HG03469 (cell line): ENCODE results near the gene CNOT10.
"Not testable (repeated sequence)": the region's sequence is repeated elsewhere in the genome, so short reads cannot be mapped to it uniquely, and the experiment has no call there.

Source experiments
- ATAC-seq: cut with Tn5 transposase; IDR thresholded peaks from one replicate; pipeline ENCODE4 v1.9.1; 2021; ENCODE audit warnings: mild to moderate bottlenecking, moderate library complexity, moderate number of reproducible peaks; ENCODE audit not compliant: unreplicated experiment

CNOT10 gene

GRCh38 chr3:32685543-32686185 lies 676 bp downstream of the CNOT10 start:
- ATAC-seq = no peak

- ATAC-seq = no peak
Measured at GRCh38 chr3:32686713-32687112, 1.7 kb downstream of the CNOT10 start.

DNA sequence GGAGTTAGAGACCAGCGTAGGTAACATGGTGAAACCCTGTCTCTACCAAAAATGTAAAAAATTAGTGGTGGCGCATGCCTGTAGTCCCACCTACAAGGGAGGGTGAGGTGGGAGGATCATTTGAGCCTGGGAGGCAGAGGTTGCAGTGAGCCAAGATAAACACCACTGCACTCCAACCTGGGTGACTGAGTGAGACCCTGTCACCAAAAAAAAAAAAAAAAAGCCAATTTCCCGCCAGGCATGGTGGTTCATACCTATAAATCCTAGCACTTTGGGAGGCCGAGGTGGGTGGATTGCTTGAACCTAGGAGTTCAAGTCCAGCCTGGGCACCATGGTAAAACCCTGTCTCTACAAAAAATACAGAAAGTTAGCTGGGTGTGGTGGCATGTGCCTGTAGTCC lies 6.9 kb downstream of the CNOT10 start:
- no peak for ATAC-seq

- no peak for ATAC-seq
Measured at GRCh38 chr3:32696523-32696922, 11.5 kb downstream of the CNOT10 start.

- ATAC-seq = no peak
Measured at GRCh38 chr3:32698506-32698905, 13.5 kb downstream of the CNOT10 start.

DNA sequence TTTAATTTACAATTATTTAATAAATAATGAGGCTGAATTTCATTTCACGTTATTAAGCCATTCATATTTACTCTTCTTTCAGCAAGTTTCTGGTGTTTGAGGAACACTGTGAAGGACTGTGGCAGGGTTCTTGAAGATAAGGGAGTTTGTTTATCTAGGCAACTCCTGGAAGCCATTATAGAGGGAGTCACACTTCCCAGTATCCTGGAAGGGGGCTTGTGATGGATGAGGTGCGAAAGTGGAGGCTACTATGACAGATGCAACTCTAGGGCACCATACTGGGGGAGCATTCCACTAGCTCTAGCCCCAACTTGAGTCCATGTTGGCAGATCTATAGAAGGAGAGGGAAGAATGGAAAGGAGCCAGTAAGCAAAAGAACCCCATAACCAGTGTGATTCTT lies 14.4 kb downstream of the CNOT10 start:
- no peak for ATAC-seq

DNA sequence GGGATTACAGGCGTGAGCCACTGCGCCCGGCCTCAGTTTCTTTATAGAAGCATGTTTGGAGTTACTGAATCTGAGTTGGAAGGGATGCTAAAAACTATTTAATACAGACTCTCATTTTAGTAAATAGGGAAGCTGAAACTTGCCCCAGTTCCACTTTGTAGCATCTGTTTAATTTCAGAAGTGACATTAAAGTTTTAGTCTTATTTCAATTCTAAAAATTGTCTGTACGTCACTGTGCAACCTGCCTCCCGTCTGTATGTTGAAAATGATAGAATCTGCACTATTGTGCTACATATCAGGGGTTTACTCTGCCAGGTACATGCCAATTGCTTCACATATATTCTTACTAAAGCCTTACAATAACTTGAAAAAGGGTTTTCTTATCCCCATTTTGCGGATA lies 15.3 kb downstream of the CNOT10 start:
- ATAC-seq = no peak

DNA sequence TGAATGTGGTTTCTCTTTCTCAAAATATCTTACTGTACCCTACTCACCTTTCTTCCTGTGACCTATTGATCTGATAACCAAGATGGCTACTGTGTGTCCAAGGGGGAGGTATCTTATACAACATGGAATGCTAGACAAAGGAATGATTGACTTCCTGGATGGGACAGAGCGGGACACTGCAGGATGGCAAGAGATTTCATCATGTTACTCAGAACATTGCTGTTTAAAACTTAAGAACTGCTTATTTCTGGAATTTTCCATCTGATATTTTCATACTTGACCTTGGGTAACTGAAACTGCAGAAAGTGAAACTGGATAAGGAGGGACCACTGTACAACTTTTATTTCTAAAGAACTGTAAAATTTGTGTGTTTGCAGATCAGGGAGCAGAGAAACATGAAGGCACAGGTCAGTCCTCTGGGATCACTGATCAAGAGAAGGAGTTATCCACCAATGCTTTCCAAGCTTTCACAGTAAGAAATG lies 18.5 kb downstream of the CNOT10 start:
- no peak for ATAC-seq

- ATAC-seq = no peak
Measured at GRCh38 chr3:32705232-32705631, 20.2 kb downstream of the CNOT10 start.

DNA sequence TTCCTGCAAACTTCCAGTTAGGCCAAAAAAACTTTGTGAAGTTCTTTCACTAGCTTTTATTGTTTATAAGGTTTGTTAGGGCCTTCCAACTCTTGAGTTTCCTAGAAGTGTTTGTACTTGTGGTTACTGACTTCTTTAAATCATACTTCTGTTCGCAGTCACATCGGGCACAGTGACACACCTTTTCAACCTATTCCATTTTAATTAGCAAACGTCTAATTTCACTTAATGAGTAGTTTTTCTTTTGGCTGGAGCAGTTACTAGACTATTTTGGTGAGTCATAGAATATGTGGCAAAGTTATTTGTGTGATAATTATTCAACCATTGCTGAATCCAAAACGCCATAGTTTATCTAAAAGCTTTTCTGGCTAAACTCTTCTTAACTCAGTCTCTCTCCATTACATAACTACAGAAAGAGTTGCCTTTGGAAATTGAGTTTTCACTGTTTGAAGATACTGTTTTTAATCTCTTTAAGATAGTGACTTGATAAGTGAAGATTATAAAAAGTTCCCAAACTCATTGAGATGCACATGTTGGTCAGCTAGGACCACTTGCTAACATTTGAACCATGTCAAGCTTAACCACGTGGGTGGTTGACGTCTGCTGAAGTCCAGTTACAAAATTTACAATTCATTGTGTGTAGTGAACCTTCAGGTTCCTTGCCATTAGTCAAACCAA lies 21.5 kb downstream of the CNOT10 start:
- ATAC-seq = no peak

- no peak for ATAC-seq
Measured at GRCh38 chr3:32707026-32707370, 22.0 kb downstream of the CNOT10 start.

DNA sequence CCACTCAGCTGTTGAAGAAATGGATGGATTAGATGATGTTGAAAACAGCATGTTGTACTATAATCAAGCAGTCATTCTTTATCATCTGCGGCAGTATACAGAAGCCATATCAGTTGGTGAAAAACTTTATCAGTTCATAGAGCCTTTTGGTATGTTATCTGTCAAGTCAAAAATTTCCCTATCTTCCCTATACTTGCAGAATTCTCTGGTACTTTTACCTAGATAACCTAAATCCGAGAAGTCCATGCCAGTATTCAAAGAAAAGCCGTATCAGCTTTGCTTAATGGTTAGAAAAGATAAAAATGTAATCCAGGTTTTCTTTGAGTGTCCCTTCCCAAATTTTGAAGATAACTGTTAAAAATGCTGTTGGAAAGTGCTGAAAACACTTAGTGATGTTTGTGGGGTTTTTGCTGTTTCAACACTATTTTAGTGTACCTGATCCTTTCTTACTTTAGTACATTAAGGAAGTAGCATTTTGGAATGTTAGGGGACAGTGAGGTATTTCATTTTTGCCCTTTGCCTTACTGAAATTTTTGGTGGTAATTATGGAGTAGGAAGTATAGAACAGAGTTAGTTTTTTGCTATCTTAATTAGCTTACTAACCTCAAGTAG lies 23.8 kb downstream of the CNOT10 start:
- no peak for ATAC-seq

GRCh38 chr3:32709346-32709745 lies 24.4 kb downstream of the CNOT10 start:
- no peak for ATAC-seq

- ATAC-seq = no peak
Measured at GRCh38 chr3:32712506-32713055, 27.6 kb downstream of the CNOT10 start.

DNA sequence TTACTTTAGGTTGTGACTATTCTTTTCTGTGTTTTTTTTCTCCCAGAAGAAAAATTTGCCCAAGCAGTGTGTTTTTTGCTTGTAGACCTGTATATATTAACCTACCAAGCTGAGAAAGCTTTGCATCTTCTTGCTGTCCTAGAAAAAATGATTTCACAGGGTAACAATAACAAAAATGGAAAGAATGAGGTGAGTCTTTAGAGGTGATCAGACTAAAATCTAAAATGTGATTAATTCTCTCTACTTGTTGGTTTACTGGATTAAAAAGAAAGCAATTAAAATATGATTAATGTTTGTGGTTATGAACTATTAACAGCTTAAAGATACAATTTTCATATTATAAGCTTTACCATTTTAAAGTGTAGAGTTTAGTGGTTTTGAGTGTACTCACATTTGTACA lies 28.2 kb downstream of the CNOT10 start:
- no peak for ATAC-seq

DNA sequence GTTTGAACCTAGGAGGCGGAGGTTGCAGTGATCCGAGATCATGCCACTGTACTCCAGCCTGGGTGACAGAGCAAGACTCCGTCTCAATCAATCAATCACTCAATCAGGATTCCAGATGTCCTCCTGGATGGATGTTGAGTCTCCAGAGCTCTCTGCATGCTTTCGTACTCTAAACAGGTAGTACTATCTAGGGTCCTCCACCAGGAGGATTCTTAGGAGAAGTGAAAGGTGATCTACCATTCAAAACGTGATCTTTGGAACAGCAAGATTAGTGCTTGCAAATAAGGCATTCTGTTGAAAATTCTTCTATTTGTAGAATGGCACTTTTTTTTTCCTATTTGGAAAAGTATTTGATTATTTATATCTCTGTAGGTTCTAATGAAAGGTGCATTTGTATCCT lies 34.3 kb downstream of the CNOT10 start:
- no peak for ATAC-seq

- no peak for ATAC-seq
Measured at GRCh38 chr3:32719931-32720330, 34.9 kb downstream of the CNOT10 start.

DNA sequence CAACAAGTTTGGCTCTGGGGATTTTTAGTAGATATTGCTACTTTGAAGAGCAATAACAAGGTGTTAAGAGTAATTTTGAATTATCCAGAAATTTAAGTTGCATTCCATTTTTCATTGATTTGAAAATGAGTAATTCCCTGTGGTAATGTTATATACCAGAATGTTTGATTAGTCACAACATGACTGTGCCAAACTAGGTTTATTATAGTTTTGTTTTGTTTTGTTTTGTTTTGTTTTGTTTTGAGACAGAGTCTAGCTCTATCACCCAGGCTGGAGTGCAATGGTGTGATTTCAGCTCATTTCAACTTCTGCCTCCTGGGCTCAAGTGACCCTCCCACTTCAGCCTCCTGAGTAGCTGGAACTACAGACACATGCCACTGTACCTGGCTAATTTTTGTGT lies 40.7 kb downstream of the CNOT10 start:
- ATAC-seq = no peak

- no peak for ATAC-seq
Measured at GRCh38 chr3:32733631-32734229, 48.7 kb downstream of the CNOT10 start.

DNA sequence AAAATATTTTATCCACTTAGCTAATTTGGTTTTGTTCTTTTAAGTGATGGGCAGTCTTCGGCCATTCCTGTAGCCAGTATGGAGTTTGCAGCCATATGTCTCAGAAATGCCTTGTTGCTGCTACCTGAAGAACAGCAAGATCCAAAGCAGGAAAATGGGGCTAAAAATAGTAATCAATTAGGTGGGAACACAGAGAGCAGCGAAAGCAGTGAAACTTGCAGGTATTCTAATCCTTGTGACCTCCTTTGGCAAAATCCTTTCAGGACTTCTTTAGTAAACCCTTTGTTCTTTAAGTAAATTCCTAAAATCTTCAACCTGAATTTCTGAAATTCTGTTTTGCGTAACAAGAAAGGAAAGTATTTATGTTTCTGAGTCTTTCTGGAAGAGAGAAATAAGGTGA lies 49.8 kb downstream of the CNOT10 start:
- ATAC-seq = no peak

DNA sequence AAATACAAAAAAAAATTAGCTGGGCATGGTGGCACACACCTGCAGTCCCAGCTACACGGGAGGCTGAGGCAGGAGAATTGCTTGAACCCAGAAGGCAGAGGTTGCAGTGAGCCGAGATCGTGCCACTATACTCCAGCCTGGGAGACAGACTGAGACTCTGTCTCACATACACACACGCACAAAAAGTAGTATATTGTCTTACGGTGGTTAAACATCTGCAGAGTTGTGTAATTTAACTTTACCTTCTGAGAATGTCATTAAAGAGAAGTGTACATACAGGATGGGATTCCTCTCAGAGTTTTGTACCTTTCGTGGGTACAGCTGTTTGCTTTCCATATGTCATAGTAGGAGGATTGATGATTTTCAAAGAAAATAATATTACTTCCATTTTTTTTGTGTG lies 58.5 kb downstream of the CNOT10 start:
- ATAC-seq = not testable (repeated sequence)

DNA sequence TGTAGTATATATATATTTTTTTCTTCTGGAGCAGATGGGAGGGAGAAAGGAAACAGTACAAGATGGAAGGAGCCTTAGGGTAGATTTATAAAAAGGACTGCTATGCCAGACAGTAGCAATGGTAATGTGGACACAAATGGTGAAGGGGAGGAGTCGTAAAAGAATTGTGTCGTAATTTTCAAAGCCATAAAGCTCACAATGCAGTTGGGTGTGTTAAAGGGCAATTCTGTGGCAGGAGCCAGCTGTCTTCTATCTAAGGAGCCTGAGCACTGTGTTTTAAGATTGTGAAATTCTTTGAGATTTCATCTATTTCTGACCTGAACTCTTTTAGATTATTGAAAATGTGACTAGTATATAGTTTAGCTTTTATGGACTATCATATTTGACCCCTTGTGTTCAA lies 58.9 kb downstream of the CNOT10 start:
- no peak for ATAC-seq
